Ectodermal cell (in vitro differentiated cells): Measurements from ENCODE around the gene PRM1.
A peak's percentile ranks its signal among the peaks of the same experiment; 100 is the strongest.

Experiments
- H3K27ac ChIP-seq: 2 replicates; pipeline ENCODE4 v1.7.0; 2013; ENCODE audit warnings: mild to moderate bottlenecking, low read depth, low read length; ENCODE audit not compliant: insufficient read depth, poor library complexity, severe bottlenecking
- H3K27me3 ChIP-seq: 2 replicates; pipeline ENCODE4 v1.7.0; 2013; ENCODE audit warnings: mild to moderate bottlenecking, low read length; ENCODE audit not compliant: insufficient read depth, control insufficient read depth, poor library complexity, severe bottlenecking
- H3K36me3 ChIP-seq: one replicate; pipeline ENCODE4 v1.7.0; 2013; ENCODE audit warnings: low read length; ENCODE audit not compliant: control insufficient read depth, insufficient read depth
- H3K4me1 ChIP-seq: one replicate; pipeline ENCODE4 v1.7.0; 2013; ENCODE audit warnings: low read length; ENCODE audit not compliant: control insufficient read depth, insufficient read depth
- H3K4me3 ChIP-seq: 2 replicates; pipeline ENCODE4 v1.7.0; 2013; ENCODE audit warnings: low read depth, low read length, control low read depth; ENCODE audit not compliant: insufficient read depth
- H3K9me3 ChIP-seq: 2 replicates; pipeline ENCODE4 v1.7.0; 2013; ENCODE audit warnings: mild to moderate bottlenecking, low read length, moderate library complexity; ENCODE audit not compliant: control insufficient read depth
- WGBS, 2 experiments: methylation state at CpG; one replicate each; pipeline ENCODE4 v1.1.7; 2013; ENCODE audit warnings: missing lambda C conversion rate in 2 of 2; 5-methylcytosine and 5-hydroxymethylcytosine counted together

Gene PRM1

DNA sequence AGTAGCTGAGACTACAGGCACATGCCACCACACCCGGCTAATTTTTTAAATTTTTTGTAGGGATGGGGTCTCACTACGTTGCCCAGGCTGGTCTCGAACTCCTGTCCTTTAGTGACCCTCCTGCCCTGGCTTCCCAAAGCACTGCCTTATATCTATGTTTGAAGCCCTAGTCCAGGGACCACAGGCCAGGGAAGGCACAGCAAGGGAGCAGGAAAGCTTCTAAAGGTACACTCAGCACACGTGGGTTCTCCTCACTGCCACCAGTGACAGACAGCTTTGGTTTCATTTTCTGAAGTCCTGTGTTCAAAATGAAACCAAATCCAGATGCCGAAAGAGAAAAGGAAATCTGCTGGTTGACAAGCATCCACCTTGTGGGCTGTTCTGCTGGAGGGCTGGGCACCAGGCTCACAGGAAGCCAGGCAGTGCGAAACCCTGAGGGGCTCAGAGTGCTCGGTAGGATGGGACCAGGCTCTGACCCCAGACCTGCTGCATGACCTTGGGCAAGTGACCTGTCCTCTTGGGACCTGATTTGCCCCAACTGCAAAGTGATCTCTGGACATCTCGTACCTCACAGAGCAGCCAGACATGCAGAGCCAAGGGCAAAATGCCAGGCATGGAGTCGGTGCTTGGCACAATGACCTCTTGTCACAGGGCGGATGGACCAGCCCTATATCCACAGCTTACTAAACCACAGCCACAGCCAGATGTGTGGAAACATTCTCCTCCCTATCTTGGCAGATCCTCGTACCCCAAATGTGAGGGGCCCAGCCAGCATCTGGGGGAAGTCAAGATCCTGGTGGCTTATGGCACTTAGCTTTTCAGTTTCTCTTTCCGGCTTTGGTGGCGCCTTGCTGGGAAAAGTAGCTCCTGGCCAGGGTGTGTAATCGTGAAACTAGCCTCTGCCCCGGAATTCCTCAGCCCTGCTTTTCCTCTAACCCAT is 22.3 kb downstream of the PRM1 start:
- Histone ChIP-seq H3K36me3 (no peaks in the 10 kb centered on the region), H3K9me3 (no peaks in the 10 kb centered on the region), H3K27ac (no peak overlapping the region), H3K4me3 (no peak overlapping the region), H3K4me1 (peaks cover 5% of the 10 kb centered on the region), H3K27me3 (peaks cover 21% of the 10 kb centered on the region)
- WGBS, 2 experiments: 91 to 94% methylated on average over 15 of the region's 15 CpGs

DNA sequence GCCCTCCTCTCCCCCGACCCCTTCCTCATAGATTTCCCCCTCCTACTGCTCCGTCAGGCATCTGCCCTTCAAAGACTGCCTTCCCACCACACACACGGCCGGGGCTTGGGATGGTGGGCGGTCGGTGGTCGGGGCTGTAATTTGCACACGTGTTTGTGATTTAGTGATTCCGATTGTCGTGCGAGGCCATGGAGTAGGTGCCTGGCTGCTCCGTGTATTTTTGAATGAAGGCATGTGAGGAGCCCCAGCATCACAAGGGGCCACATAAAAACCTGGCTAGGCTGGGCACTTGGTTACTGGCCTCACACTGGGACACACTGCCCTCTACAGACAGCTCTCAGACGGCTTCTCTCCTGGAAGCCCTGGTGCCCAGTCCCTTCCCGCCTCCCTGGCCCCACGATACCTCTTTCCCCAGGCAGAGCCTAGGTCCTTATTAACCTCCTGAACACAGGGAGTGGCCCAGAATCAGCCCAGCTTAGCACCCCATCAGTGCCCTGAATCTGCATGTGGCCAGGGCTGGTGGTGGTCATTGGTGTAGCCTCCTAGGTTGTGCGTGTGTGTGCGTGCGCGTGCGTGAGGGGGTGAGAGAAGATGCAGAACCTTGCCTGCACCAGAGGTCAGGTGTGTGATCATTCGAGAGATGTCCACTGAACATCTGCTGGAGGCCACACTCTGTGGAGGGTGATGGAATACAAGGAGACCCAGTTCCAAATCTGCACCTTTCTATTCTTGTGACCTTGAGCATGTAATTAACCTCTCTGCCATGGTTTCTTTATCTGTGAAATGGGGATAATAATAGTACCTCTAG is 23.8 kb downstream of the PRM1 start:
- Histone ChIP-seq H3K9me3 (no peaks in the 10 kb centered on the region), H3K4me3 (peak overlapping the region; percentile 49), H3K36me3 (no peaks in the 10 kb centered on the region), H3K27ac (no peak overlapping the region), H3K4me1 (peaks cover 10% of the 10 kb centered on the region), H3K27me3 (peaks cover 21% of the 10 kb centered on the region)
- 29 to 32% methylated on average over 20 to 21 of the region's 21 CpGs for WGBS, 2 experiments

- H3K4me1 ChIP-seq: peaks cover 10% of the 10 kb centered on the region
- H3K9me3 ChIP-seq: no peaks in the 10 kb centered on the region
- peaks cover 21% of the 10 kb centered on the region for H3K27me3 ChIP-seq
- 1% methylated on average over 32 of the region's 32 CpGs for WGBS, 2 experiments
- H3K36me3 ChIP-seq: no peaks in the 10 kb centered on the region
- H3K27ac ChIP-seq: peak overlapping the region; percentile 72
- H3K4me3 ChIP-seq: peak overlapping the region; percentile 49
Measured at GRCh38 chr16:11256661-11257130, 24.4 kb downstream of the PRM1 start.

DNA sequence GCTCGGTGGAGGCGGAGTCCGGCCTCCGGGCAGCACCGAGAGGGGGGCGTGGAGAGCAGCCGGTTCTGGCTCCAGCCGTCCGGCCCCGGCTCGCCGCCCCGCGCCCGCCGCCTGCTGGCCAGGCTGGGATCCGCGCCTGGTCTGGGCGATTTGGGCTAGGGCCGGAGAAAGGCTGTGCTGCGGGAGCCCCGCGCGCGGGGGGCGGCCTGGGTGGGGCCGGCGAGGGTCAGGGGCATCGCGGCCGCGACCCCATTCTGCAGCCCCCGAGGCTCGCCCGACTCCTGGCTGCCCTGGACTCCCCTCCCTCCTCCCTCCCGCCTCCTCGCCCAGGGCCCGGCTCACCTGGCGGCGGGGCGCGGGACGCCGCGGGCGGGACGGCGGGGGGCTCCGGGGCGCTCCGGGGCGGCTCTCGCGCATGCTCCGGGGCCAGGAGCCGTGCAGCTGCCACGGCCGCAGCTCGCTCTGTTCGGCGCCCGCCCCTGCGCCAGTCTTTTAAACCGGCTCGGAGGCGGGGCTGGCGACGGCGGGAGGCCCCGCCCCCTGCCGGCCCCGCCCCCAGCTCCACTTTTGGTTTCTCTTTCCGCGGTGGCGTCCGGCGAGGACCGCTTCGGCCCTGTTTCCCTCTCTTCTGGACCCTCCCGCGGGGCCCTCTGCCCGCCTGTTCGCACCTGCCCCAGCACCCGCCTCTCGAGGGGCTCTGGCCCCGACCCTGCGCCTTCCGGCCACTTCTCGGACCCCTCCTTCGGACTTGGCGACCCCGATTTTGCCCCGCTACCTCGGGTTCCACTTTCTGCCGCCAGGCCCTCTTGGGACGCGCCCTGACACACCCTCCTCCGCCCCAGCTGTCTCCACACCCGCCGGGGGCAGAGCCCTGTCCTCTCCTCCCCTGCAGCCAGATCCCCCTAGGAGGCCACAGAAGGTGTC is 25.1 kb downstream of the PRM1 start, which contains the start of gene SOCS1:
Gene SOCS1 (minus strand): TSS at position 468 of the 924 bp plus-strand sequence. CDS start 726 bp downstream, outside the sequence.
- H3K27me3 ChIP-seq: peaks cover 21% of the 10 kb centered on the region
- no peaks in the 10 kb centered on the region for H3K36me3 ChIP-seq
- H3K4me3 ChIP-seq: peak within 1 kb of the TSS; percentile 49
- H3K9me3 ChIP-seq: no peaks in the 10 kb centered on the region
- H3K4me1 ChIP-seq: peaks cover 10% of the 10 kb centered on the region
- peak within 1 kb of the TSS; percentile 72 for H3K27ac ChIP-seq
- WGBS, 2 experiments: 0% methylated on average over 100 of the region's 100 CpGs

DNA sequence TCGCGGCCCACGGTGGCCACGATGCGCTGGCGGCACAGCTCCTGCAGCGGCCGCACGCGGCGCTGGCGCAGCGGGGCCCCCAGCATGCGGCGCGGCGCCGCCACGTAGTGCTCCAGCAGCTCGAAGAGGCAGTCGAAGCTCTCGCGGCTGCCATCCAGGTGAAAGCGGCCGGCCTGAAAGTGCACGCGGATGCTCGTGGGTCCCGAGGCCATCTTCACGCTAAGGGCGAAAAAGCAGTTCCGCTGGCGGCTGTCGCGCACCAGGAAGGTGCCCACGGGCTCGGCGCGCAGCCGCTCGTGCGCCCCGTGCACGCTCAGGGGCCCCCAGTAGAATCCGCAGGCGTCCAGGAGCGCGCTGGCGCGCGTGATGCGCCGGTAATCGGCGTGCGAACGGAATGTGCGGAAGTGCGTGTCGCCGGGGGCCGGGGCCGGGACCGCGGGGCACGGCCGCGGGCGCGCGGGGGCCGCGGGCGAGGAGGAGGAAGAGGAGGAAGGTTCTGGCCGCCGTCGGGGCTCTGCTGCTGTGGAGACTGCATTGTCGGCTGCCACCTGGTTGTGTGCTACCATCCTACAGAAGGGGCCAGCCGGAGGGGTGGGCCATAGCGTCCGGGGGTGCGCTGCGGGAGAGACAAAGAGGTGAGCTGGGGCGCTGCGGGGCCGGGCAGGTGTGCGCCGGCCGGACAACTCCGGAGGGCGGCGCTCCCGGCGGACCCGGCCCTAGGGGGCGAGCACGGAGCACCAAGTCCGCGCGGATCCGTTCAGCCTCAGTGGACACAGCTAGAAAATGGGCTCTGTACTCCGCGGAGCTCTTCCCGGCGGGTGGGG is 26.0 kb downstream of the PRM1 start:
- H3K27ac ChIP-seq: no peak overlapping the region
- no peaks in the 10 kb centered on the region for H3K9me3 ChIP-seq
- H3K4me3 ChIP-seq: peak overlapping the region; percentile 49
- 1% methylated on average over 105 of the region's 105 CpGs for WGBS, 2 experiments
- no peaks in the 10 kb centered on the region for H3K36me3 ChIP-seq
- peaks cover 10% of the 10 kb centered on the region for H3K4me1 ChIP-seq
- peaks cover 21% of the 10 kb centered on the region for H3K27me3 ChIP-seq

GRCh38 chr16:11253995-11254912 is 26.9 kb downstream of the PRM1 start:
- Histone ChIP-seq H3K4me3 (peak overlapping the region; percentile 49), H3K27me3 (peaks cover 21% of the 10 kb centered on the region), H3K36me3 (no peaks in the 10 kb centered on the region), H3K4me1 (peaks cover 10% of the 10 kb centered on the region), H3K9me3 (no peaks in the 10 kb centered on the region), H3K27ac (no peak overlapping the region)
- 37 to 41% methylated on average over 28 of the region's 29 CpGs for WGBS, 2 experiments

GRCh38 chr16:11253009-11253994 is 27.8 kb downstream of the PRM1 start:
- Histone ChIP-seq H3K27ac (no peak overlapping the region), H3K4me3 (no peak overlapping the region), H3K9me3 (no peaks in the 10 kb centered on the region), H3K27me3 (peaks cover 21% of the 10 kb centered on the region), H3K4me1 (peaks cover 10% of the 10 kb centered on the region), H3K36me3 (no peaks in the 10 kb centered on the region)
- 83 to 89% methylated on average over 5 of the region's 5 CpGs for WGBS, 2 experiments
